SK-N-SH (cell line): ENCODE data around the gene TGFBR3. TPM values are rescaled to one million over a fixed set of nuclear protein-coding genes. Genes with fewer than 3 reads are reported as not detected.

Experiments
- CTCF ChIA-PET: fragments of 300-600, 350-600 bp; formaldehyde crosslinking; extraction: SDS; loops from one replicate; lab custom pipeline; 2021; lab: Yijun Ruan, JAX
- POLR2A ChIA-PET: fragments of 350-600 bp; sonication (Branson Sonifier 250); formaldehyde crosslinking; extraction: SDS; loops from one replicate; lab custom pipeline; 2020; ENCODE audit warnings: antibody characterized with exemption, inconsistent platforms; lab: Yijun Ruan, JAX
- DNase-seq: peaks from one replicate; pipeline ENCODE4 v3.0.0; 2012
- H2AFZ ChIP-seq: fragments of 200-600 bp; sonication (generic); 2 replicates; pipeline ENCODE4 v1.8.1; 2016; ENCODE audit warnings: antibody characterized with exemption, mild to moderate bottlenecking, low read depth
- H3F3A ChIP-seq: fragments of 200-600 bp; sonication (generic); replicated peaks from 2 replicates; pipeline ENCODE3; 2016; ENCODE audit warnings: antibody characterized with exemption, mild to moderate bottlenecking; ENCODE audit not compliant: insufficient read depth
- H3K27ac ChIP-seq, 2 experiments: fragments of 200-500 bp in 1 of 2; fragments of 200-600 bp in 1 of 2; sonication (Bioruptor generic) in 1 of 2; sonication (generic), shearing (Covaris generic) in 1 of 2; 2 replicates each; pipeline versions ENCODE4 v1.5.1 to v1.6.1; 2014 to 2016; ENCODE audit warnings: low read depth in 2 of 2, inconsistent platforms in 1 of 2, low read length in 1 of 2, mild to moderate bottlenecking in 1 of 2, mixed read lengths in 1 of 2
- H3K27me3 ChIP-seq: fragments of 200-600 bp; sonication (generic), shearing (Covaris generic); 2 replicates; pipeline ENCODE4 v1.6.1; 2016; ENCODE audit warnings: mixed run types; ENCODE audit not compliant: insufficient read depth
- H3K36me3 ChIP-seq, 2 experiments: fragments of 200-500 bp in 1 of 2; fragments of 200-600 bp in 1 of 2; sonication (Bioruptor generic) in 1 of 2; sonication (generic) in 1 of 2; replicated peaks in 1 of 2; 2 replicates each; pipeline versions ENCODE3 to v1.5.1; 2014 to 2016; ENCODE audit warnings: low read length in 1 of 2, mild to moderate bottlenecking in 1 of 2; ENCODE audit not compliant: insufficient read depth in 2 of 2, control insufficient read depth in 1 of 2
- H3K4me1 ChIP-seq, 2 experiments: fragments of 200-500 bp in 1 of 2; fragments of 200-600 bp in 1 of 2; sonication (Bioruptor generic) in 1 of 2; sonication (generic), shearing (Covaris generic) in 1 of 2; 2 replicates each; pipeline versions ENCODE4 v1.5.1 to v1.6.1; 2014 to 2016; ENCODE audit warnings: low read depth in 1 of 2, low read length in 1 of 2, mixed run types in 1 of 2; ENCODE audit not compliant: insufficient read depth in 2 of 2, control insufficient read depth in 1 of 2
- H3K4me2 ChIP-seq: fragments of 200-600 bp; sonication (generic), shearing (Covaris generic); 2 replicates; pipeline ENCODE4 v1.6.1; 2017; ENCODE audit warnings: mixed run types
- H3K4me3 ChIP-seq, 2 experiments: fragments of 200-500 bp in 1 of 2; fragments of 200-600 bp in 1 of 2; sonication (Bioruptor generic) in 1 of 2; sonication (generic), shearing (Covaris generic) in 1 of 2; 2 replicates each; pipeline versions ENCODE4 v1.5.1 to v1.8.1; 2014 to 2016; ENCODE audit warnings: low read depth in 2 of 2, inconsistent platforms in 1 of 2, low read length in 1 of 2, mild to moderate bottlenecking in 1 of 2, mixed read lengths in 1 of 2, moderate library complexity in 1 of 2
- H3K79me2 ChIP-seq: fragments of 200-600 bp; sonication (generic); 2 replicates; pipeline ENCODE4 v1.8.1; 2017; ENCODE audit warnings: mild to moderate bottlenecking; ENCODE audit not compliant: insufficient read depth
- H3K9ac ChIP-seq: fragments of 200-600 bp; sonication (generic); 2 replicates; pipeline ENCODE4 v1.6.1; 2017; ENCODE audit warnings: mixed run types
- H3K9me2 ChIP-seq: fragments of 200-600 bp; sonication (generic); 2 replicates; pipeline ENCODE4 v1.6.1; 2017; ENCODE audit warnings: mixed run types
- H3K9me3 ChIP-seq: fragments of 200-600 bp; sonication (generic); 2 replicates; pipeline ENCODE4 v1.6.1; 2017; ENCODE audit warnings: mixed run types, mild to moderate bottlenecking, moderate library complexity
- H4K20me1 ChIP-seq: fragments of 200-600 bp; sonication (generic); 2 replicates; pipeline ENCODE4 v1.6.1; 2017; ENCODE audit warnings: mild to moderate bottlenecking, mixed run types; ENCODE audit not compliant: insufficient read depth
- EZH2phosphoT487 ChIP-seq: fragments of 200-600 bp; sonication (generic); IDR thresholded peaks from 2 replicates; pipeline ENCODE4 v1.6.1; 2017; ENCODE audit warnings: low read depth, mixed run types, mild to moderate bottlenecking, antibody characterized with exemption, moderate library complexity, borderline replicate concordance
- FOSL2 ChIP-seq: IDR thresholded peaks from 2 replicates; pipeline ENCODE4 v1.4.0; 2012; ENCODE audit warnings: low read depth, mild to moderate bottlenecking, moderate library complexity, borderline replicate concordance
- FOXJ3 ChIP-seq: sonication (generic); formaldehyde crosslinking; IDR thresholded peaks from 2 replicates; pipeline ENCODE4 v1.5.1; 2020; ENCODE audit warnings: mild to moderate bottlenecking, missing genetic modification reagents
- MXI1 ChIP-seq: IDR thresholded peaks from 2 replicates; pipeline ENCODE4 v1.6.1; 2012; ENCODE audit warnings: mild to moderate bottlenecking, low read depth, low read length, improper control_type of control experiment
- NFIC ChIP-seq: IDR thresholded peaks from 2 replicates; pipeline ENCODE4 v1.4.0; 2012; ENCODE audit warnings: borderline replicate concordance
- NRF1 ChIP-seq: IDR thresholded peaks from 2 replicates; pipeline ENCODE4 v1.6.1; 2012; ENCODE audit warnings: low read depth, mild to moderate bottlenecking, low read length
- POLR2AphosphoS5 ChIP-seq: IDR thresholded peaks from 2 replicates; pipeline ENCODE4 v1.6.1; 2012; ENCODE audit warnings: low read depth, low read length
- RAD21 ChIP-seq: IDR thresholded peaks from 2 replicates; pipeline ENCODE4 v1.6.1; 2012; ENCODE audit warnings: mild to moderate bottlenecking, low read length
- RFX5 ChIP-seq: IDR thresholded peaks from 2 replicates; pipeline ENCODE4 v1.6.1; 2012; ENCODE audit warnings: mild to moderate bottlenecking, improper control_type of control experiment, low read length
- RXRA ChIP-seq: IDR thresholded peaks from 2 replicates; pipeline ENCODE4 v1.4.0; 2012; ENCODE audit warnings: low read depth, mild to moderate bottlenecking, borderline replicate concordance
- TAF1 ChIP-seq: IDR thresholded peaks from 2 replicates; pipeline ENCODE4 v1.6.1; 2012; ENCODE audit warnings: low read depth, mild to moderate bottlenecking, low read length, moderate library complexity, borderline replicate concordance
- TCF12 ChIP-seq: IDR thresholded peaks from 2 replicates; pipeline ENCODE4 v1.4.0; 2012
- TEAD4 ChIP-seq: IDR thresholded peaks from 2 replicates; pipeline ENCODE4 v1.4.0; 2012; ENCODE audit warnings: mild to moderate bottlenecking, borderline replicate concordance; ENCODE audit not compliant: insufficient read depth
- YY1 ChIP-seq: IDR thresholded peaks from 2 replicates; pipeline ENCODE4 v1.4.0; 2012; ENCODE audit warnings: low read depth, mild to moderate bottlenecking
- ZBTB33 ChIP-seq: IDR thresholded peaks from 2 replicates; pipeline ENCODE4 v1.4.0; 2012; ENCODE audit warnings: low read depth, borderline replicate concordance
- WGBS: methylation state at CpG from one replicate; pipeline ENCODE4 v1.1.6; 2017; ENCODE audit warnings: low lambda C conversion rate; 5-methylcytosine and 5-hydroxymethylcytosine counted together
- polyA plus RNA-seq, 3 experiments: library from polyadenylated mRNA; depleted of rRNA; stranded (reverse); fragments of >200 nt; gene quantifications; 2 replicates each; pipeline ENCODE4 v1.2.3, GENCODE V29; 2012
- TF ChIP-seq, protein P1 (sequence below): IDR thresholded peaks from 2 replicates; pipeline ENCODE4 v1.4.0; 2012; ENCODE audit warnings: low read depth
- TF ChIP-seq, protein P2 (sequence below): fragments of 150-350 bp; IDR thresholded peaks from 2 replicates; pipeline ENCODE4 v1.6.1; 2016; ENCODE audit warnings: mild to moderate bottlenecking, low read depth, low read length
- TF ChIP-seq, protein P3 (sequence below): fragments of 150-350 bp; IDR thresholded peaks from 2 replicates; pipeline ENCODE4 v1.6.1; 2017; ENCODE audit warnings: antibody characterized with exemption, low read length, low read depth, borderline replicate concordance

The TGFBR3 gene
- polyA plus RNA-seq, 1 of the 3 experiments (the other 2 are of a cell fraction): 0.07 TPM

- Histone ChIP-seq H3F3A (no peaks in the 10 kb centered on the region), H2AFZ (no peak overlapping the region), H3K4me2 (no peak overlapping the region), H3K27me3 (peaks cover 59% of the 10 kb centered on the region; the same call in 1 of the 2 replicates), H4K20me1 (no peaks in the 10 kb centered on the region), H3K4me1 (no peaks in the 10 kb centered on the region), H3K27ac (no peak overlapping the region), H3K9me3 (no peaks in the 10 kb centered on the region), H3K36me3 (no peaks in the 10 kb centered on the region), H3K9ac (no peak overlapping the region), H3K4me3 (no peak overlapping the region), H3K9me2 (no peaks in the 10 kb centered on the region), H3K79me2 (no peaks in the 10 kb centered on the region)
- WGBS: 4% methylated on average over 2 of the region's 2 CpGs
- TF ChIP-seq NRF1 (no peak), RAD21 (no peak), TAF1 (no peak), RFX5 (no peak), ZBTB33 (no peak), MXI1 (no peak), POLR2AphosphoS5 (no peak), FOXJ3 (CRISPR knock-in tag) (no peak), NFIC (no peak), EZH2phosphoT487 (no peak), YY1 (no peak), TCF12 (no peak), TEAD4 (no peak), RXRA (no peak), FOSL2 (no peak)
- TF ChIP-seq, protein P1, sequence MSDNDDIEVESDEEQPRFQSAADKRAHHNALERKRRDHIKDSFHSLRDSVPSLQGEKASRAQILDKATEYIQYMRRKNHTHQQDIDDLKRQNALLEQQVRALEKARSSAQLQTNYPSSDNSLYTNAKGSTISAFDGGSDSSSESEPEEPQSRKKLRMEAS: no peak
- TF ChIP-seq, protein P2, sequence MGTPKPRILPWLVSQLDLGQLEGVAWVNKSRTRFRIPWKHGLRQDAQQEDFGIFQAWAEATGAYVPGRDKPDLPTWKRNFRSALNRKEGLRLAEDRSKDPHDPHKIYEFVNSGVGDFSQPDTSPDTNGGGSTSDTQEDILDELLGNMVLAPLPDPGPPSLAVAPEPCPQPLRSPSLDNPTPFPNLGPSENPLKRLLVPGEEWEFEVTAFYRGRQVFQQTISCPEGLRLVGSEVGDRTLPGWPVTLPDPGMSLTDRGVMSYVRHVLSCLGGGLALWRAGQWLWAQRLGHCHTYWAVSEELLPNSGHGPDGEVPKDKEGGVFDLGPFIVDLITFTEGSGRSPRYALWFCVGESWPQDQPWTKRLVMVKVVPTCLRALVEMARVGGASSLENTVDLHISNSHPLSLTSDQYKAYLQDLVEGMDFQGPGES: no peak
- TF ChIP-seq, protein P3, sequence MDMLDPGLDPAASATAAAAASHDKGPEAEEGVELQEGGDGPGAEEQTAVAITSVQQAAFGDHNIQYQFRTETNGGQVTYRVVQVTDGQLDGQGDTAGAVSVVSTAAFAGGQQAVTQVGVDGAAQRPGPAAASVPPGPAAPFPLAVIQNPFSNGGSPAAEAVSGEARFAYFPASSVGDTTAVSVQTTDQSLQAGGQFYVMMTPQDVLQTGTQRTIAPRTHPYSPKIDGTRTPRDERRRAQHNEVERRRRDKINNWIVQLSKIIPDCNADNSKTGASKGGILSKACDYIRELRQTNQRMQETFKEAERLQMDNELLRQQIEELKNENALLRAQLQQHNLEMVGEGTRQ: no peak
- DNase-seq: no peak
- CTCF ChIA-PET: interaction anchor here (1.1 kb wide), 1 partner anchor 478 kb away, joined by 4 read pairs; no protein-coding TSS in a partner anchor
- POLR2A ChIA-PET: no interaction called here
Measured at GRCh38 chr1:91798740-91799139, 87.2 kb downstream of the TGFBR3 start.
